OCI-LY1 (cell line): ENCODE results near the gene TAF4.

Experiments used
- H2AFZ ChIP-seq: fragments of 200-600 bp; sonication (generic), shearing (Covaris generic); 2 replicates; pipeline ENCODE4 v1.6.0; 2014; ENCODE audit warnings: antibody characterized with exemption, mild to moderate bottlenecking, low read length
- H3F3A ChIP-seq: fragments of 200-600 bp; sonication (generic), shearing (Covaris generic); 2 replicates; pipeline ENCODE4 v1.6.0; 2014; ENCODE audit warnings: mild to moderate bottlenecking, antibody characterized with exemption, low read length, moderate library complexity; ENCODE audit not compliant: insufficient read depth
- H3K27ac ChIP-seq: fragments of 200-600 bp; sonication (generic); 2 replicates; pipeline ENCODE4 v1.5.1; 2014; ENCODE audit warnings: low read length, mixed run types, mild to moderate bottlenecking, low read depth; ENCODE audit not compliant: poor library complexity, severe bottlenecking
- H3K27me3 ChIP-seq: fragments of 200-600 bp; sonication (generic); 2 replicates; pipeline ENCODE4 v1.6.0; 2014; ENCODE audit warnings: antibody characterized with exemption, mild to moderate bottlenecking, low read length, moderate library complexity; ENCODE audit not compliant: insufficient read depth
- H3K36me3 ChIP-seq: fragments of 200-600 bp; sonication (generic); 2 replicates; pipeline ENCODE4 v1.6.1; 2014; ENCODE audit warnings: mild to moderate bottlenecking, antibody characterized with exemption, low read length, moderate library complexity, mixed read lengths; ENCODE audit not compliant: insufficient read depth
- H3K4me1 ChIP-seq: fragments of 200-600 bp; sonication (generic); 2 replicates; pipeline ENCODE4 v1.5.1; 2014; ENCODE audit warnings: mild to moderate bottlenecking, low read length, moderate library complexity; ENCODE audit not compliant: insufficient read depth, severe bottlenecking
- H3K4me2 ChIP-seq: fragments of 200-600 bp; sonication (generic), shearing (Covaris generic); 2 replicates; pipeline ENCODE4 v1.6.1; 2014; ENCODE audit warnings: low read length
- H3K4me3 ChIP-seq: fragments of 200-600 bp; sonication (generic); 2 replicates; pipeline ENCODE4 v1.5.1; 2014; ENCODE audit warnings: low read length, low read depth, mild to moderate bottlenecking, mixed read lengths; ENCODE audit not compliant: poor library complexity, severe bottlenecking
- H3K79me2 ChIP-seq: fragments of 200-600 bp; shearing (Covaris generic); 2 replicates; pipeline ENCODE4 v1.6.1; 2016; ENCODE audit warnings: mixed run types, low read length, mixed read lengths; ENCODE audit not compliant: insufficient read depth
- H3K9ac ChIP-seq: fragments of 200-600 bp; sonication (generic), shearing (Covaris generic); 2 replicates; pipeline ENCODE4 v1.6.1; 2014; ENCODE audit warnings: mild to moderate bottlenecking, low read length, mixed read lengths
- H3K9me2 ChIP-seq: fragments of 200-600 bp; sonication (generic), shearing (Covaris generic); 2 replicates; pipeline ENCODE4 v1.6.1; 2014; ENCODE audit warnings: low read depth, mild to moderate bottlenecking, low read length, mixed read lengths
- H3K9me3 ChIP-seq: fragments of 200-600 bp; shearing (Covaris generic); 2 replicates; pipeline ENCODE4 v1.6.1; 2014; ENCODE audit warnings: low read length, mixed read lengths
- H4K20me1 ChIP-seq: fragments of 200-600 bp; sonication (generic), shearing (Covaris generic); 2 replicates; pipeline ENCODE4 v1.6.0; 2016; ENCODE audit warnings: mild to moderate bottlenecking, low read length; ENCODE audit not compliant: insufficient read depth
- CTCF ChIP-seq: fragments of 200-600 bp; sonication (generic), shearing (Covaris generic); IDR thresholded peaks from 2 replicates; pipeline ENCODE4 v1.5.1; 2017; ENCODE audit warnings: mild to moderate bottlenecking, antibody characterized with exemption, low read length, moderate library complexity, mixed read lengths
- EZH2 ChIP-seq: fragments of 200-600 bp; sonication (generic), shearing (Covaris generic); IDR thresholded peaks from 2 replicates; pipeline ENCODE4 v1.8.0; 2017; ENCODE audit warnings: borderline replicate concordance, mixed run types, mild to moderate bottlenecking, antibody characterized with exemption, low read length, moderate library complexity, mixed read lengths

TAF4 gene

DNA sequence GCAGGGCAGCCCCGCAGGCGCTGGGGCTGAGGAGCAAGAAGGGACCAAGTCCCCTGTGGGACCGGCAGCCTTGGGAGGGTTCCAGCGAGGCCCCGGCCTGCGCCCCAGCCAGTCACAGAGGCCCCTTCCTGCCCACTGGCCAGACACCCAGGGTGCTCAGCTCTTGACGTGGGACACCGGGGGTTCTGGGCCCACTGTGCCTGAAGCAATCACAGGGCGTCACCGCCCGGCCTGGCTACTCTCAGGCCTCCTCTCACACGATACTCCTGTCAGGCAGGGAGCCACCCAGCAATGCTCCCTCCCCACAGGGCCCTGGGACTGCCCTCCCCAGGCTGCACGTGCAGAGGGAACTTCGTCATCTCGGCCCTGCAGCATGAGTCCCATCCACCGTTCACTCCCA lies 14.5 kb downstream of the TAF4 start:
- H4K20me1 ChIP-seq = no peaks in the 10 kb centered on the region
- peaks cover 2% of the 10 kb centered on the region; the same call in 1 of the 2 replicates for H3K79me2 ChIP-seq
- H3K4me3 ChIP-seq = no peak overlapping the region
- TF ChIP-seq EZH2 (no peak), CTCF (no peak)
- H3K9ac ChIP-seq = no peak overlapping the region
- no peak overlapping the region for H3K4me2 ChIP-seq
- no peaks in the 10 kb centered on the region for H3K4me1 ChIP-seq
- no peaks in the 10 kb centered on the region for H3K27me3 ChIP-seq
- H2AFZ ChIP-seq = no peak overlapping the region
- H3K9me3 ChIP-seq = no peaks in the 10 kb centered on the region
- no peak overlapping the region for H3K27ac ChIP-seq
- peaks cover 22% of the 10 kb centered on the region for H3K36me3 ChIP-seq
- H3K9me2 ChIP-seq = no peaks in the 10 kb centered on the region
- no peaks in the 10 kb centered on the region for H3F3A ChIP-seq

GRCh38 chr20:62050166-62051120 lies 15.2 kb downstream of the TAF4 start:
- no peaks in the 10 kb centered on the region for H3F3A ChIP-seq
- no peaks in the 10 kb centered on the region for H3K9me2 ChIP-seq
- no peak overlapping the region for H3K4me3 ChIP-seq
- no peak overlapping the region for H2AFZ ChIP-seq
- H3K4me2 ChIP-seq = no peak overlapping the region
- H3K4me1 ChIP-seq = no peaks in the 10 kb centered on the region
- H3K79me2 ChIP-seq = no peaks in the 10 kb centered on the region; the same call in 1 of the 2 replicates
- no peaks in the 10 kb centered on the region for H3K9me3 ChIP-seq
- peaks cover 20% of the 10 kb centered on the region for H3K36me3 ChIP-seq
- H3K27me3 ChIP-seq = no peaks in the 10 kb centered on the region
- H4K20me1 ChIP-seq = no peaks in the 10 kb centered on the region
- H3K9ac ChIP-seq = no peak overlapping the region
- no peak overlapping the region for H3K27ac ChIP-seq
- TF ChIP-seq EZH2 (no peak), CTCF (no peak)

- Histone ChIP-seq H3K9me2 (no peaks in the 10 kb centered on the region), H3K4me3 (no peak overlapping the region), H3K4me1 (no peaks in the 10 kb centered on the region), H3K27ac (no peak overlapping the region), H3K9me3 (no peaks in the 10 kb centered on the region), H3K27me3 (no peaks in the 10 kb centered on the region), H3K4me2 (no peak overlapping the region), H3K79me2 (peaks cover under 1% of the 10 kb centered on the region; the same call in 1 of the 2 replicates), H3F3A (no peaks in the 10 kb centered on the region), H3K36me3 (peaks cover 12% of the 10 kb centered on the region; the same call in 1 of the 2 replicates), H4K20me1 (no peaks in the 10 kb centered on the region), H3K9ac (no peak overlapping the region), H2AFZ (no peak overlapping the region)
- TF ChIP-seq EZH2 (no peak), CTCF (no peak)
Measured at GRCh38 chr20:62049342-62050165, 16.1 kb downstream of the TAF4 start.
